Measurements from ENCODE around the gene PDE4C.
"Not testable (repeated sequence)": the region's sequence is repeated elsewhere in the genome, so short reads cannot be mapped to it uniquely, and the experiment has no call there.

PDE4C gene

DNA sequence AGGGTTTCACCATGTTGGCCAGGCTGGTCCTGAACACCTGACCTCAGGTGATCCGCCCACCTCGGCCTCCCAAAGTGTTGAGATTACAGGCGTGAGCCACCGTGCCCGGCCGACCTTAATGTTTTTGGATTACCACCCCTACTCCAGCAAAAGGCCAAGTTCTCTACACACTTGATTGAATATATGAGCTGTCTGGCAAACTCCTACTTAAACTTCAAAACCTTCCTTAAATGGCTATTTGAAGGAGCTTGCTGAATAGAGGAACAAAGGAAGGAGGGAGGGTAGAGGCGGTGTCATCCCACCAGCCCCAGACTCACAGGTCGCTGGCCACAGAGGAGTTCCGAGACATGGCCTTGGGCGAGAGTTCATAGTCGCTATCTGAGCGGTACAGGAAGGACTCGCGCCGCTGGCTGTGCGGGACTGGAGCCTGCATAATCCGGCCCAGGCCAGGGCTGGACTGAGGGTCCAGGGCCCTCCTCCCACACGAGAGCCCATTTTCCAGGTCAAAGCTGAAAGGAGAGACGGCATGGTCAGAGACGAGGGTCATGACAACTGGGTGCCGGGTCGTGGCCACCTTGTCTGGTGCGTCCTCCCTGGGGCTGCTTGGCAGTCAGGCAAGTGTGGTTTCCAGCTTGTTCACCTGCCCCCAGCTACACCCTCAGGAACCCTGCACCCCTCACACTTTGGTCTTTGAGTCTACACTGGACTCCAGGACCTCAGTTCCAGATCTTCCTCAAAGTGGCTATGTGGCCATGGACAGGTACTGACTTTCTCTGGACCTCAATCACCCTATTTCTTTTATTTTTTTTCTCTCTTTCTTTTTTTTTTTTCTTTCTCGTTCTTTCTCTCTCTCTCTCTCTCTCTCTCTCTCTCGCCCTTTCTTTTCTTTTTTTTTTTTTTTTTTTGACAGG lies 4.2 kb downstream of the PDE4C start:
- DNase-seq, result no peak

DNA sequence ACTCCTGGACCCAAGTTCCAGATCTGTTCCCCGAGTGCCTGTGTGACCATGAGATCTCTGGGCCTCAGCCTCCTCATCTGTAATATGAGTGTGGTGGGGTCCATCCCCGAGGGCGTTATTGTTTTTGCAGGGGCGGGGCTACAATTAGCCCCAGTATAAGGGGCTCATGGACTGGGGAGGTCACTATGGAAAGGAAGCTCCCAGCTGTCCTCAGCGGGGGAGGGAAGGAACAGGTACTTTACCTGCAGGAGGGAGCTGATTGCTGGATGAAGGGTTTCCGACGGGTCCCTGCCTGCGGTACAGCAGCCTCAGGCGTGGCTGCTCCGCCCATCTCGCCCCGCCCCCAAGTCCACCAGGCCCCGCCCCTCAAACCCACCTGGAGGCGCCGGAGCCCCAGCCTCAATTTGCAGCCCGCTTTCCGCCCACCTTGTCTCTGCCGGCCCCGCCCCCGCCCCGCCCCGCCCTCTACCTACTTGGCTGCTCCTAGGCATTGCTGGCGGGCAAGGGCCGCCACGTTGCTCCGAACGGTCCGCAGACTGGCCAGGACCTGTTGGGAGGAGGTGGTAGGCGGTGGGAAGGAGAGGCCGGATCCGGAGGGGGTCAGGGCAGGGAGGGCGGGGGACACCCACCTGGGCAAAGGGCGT lies 5.5 kb downstream of the PDE4C start:
- no peak for DNase-seq

DNA sequence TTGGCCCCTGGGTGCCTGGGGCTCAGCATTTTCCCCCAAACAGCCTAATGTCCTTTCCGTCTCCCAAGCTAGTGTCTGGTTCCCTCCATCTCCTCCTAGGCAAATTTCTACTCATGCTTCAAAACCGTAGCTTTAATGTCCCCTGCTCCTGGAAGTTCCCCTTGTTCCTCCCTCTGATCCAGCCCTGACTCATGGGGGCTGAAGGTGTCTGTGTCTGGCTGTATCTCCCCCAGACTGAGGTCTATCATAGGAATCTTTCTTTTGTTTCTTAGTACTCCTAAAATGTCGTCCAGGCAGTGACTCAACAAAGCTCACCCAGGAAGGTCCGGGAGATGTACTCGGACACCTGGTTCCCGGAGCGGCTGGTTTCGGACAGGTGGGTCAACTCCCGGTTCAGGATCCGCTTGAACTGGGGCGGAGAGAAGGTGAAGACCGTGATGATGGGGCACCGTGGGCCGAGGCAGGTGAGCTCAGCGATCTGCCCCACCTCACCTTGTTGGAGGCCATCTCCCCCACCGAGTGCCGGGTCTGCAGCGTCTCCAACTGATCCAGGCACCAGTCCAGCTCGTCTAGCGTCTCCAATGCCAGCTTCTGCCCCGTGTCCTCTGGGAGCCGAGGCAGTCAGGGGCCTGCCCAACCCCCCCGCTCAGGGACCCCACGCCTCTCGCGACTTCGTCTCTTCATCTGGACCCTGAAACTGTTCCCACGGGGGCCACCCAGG lies 6.2 kb downstream of the PDE4C start:
- DNase-seq, result no peak

DNA sequence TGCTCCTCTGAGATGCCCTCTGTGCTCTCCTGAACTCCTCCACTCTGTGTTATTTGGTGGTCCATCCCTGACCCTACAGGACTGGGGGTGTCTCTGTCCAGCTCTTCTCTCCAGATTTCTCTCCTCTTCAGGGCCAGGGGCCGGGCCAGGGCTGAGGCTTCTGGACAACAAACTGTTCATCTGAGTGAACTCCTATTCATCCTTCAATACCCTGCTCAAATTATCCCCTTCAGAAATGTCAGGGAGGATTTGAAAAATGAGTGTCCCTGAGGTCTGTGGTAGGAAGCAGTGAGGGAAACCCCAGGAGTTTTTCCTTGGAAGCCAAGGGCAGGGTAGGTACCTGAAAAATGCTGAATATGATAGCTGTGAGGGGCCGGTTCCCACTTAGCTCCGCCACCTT lies 7.6 kb downstream of the PDE4C start:
- DNase-seq, result no peak

DNA sequence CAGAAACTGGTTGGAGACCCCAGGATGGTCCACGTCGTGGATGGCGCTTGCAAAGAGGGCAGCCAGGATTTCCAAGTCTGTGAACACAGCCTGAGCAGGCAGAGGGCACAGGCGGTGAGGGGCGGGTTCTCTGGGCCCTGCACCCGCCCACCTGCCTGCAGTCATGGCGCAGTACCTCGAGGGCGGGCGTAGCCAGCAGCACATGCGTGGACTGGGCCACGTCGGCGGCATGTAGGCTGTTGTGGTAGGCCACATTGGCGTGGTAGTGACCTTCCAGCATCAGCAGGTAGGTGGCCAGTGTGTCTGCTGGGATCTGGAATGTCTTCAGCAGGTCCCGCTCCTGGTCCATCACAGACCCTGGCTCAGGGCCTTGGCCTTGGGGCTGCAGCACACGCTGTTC lies 8.1 kb downstream of the PDE4C start:
- DNase-seq, result no peak

DNA sequence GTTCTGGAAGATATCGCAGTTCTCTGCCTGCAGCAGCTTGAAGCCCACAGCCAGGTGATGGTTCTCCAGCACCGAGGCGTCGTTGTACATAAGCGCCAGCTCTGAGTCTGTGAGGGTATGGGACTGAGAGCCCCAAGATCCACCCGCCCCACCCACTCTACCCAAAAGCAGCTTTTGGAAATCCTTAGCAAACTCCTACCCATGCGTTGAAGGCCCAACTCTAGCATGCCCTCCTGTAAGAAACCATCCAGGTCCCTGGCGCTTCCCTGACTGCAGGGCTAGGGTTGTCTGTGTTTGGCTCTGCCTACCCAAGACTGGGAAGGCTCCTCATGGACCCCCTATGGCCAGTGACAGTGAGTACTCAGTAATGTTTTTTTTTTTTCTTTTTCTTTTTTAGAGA lies 9.4 kb downstream of the PDE4C start:
- no peak for DNase-seq

DNA sequence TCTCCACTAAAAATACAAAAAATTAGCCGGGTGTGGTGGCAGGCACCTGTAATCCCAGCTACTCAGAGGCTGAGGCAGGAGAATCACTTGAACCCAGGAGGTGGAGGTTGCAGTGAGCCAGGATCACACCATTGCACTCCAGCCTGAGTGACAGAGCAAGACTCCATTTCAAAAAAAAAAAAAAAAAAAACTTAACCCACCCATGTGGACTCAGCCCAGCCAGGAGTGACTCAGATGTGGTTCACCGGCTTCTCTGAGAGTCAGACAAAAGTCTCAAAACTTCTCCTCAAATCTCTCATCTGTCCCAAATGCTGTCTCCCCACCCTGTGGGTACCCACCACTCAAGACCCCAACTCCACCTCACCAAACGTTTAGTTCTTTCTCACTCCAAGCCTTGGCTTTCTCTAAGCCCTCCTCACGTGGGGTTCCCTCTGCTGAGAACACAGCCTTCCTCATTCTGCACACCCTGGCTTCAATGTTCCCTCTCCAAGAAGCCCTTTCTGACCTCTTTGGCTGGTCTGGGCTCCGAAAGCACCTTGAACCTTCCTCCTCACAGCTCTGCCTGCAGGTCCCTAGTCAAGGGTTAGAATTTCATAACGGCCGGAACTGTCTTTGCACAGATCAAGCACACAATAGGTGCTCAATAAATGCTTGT lies 11.3 kb downstream of the PDE4C start:
- no peak for DNase-seq

DNA sequence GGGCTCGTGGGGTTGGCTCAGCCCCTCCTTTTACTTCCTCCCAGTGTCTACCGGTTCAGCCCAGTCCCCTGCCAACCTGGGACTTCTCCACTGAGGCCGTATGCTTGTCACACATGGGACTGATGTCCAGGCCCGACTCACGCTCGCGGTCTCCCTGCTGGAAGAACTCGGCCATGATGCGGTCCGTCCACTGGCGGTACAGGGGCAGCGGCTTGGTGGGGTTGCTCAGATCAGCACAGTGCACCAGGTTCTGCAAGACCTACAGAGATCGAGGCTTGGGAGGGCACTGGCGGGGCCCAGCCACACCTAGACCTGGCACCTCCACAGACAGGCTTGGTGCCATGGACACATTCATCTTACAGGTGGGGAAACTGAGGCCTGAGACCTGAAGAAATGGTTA lies 14.6 kb downstream of the PDE4C start:
- no peak for DNase-seq

DNA sequence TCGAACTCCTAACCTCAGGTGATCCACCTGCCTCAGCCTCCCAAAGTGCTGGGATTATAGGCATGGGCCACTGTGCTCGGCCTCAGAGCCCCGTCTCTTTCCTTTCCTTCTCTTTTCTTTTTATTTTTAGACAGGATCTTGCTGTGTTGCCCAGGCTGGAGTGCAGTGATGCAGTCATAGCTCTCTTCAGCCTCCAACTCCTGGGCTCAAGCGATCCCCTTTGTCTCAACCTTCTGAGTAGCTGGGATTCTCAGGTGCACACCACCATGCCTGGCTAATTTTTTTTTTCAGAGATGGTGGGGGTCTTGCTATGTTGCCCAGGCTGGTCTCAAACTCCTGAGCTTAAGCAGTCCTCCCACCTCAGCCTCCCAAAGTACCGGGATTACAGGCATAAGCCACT lies 16.3 kb downstream of the PDE4C start:
- not testable (repeated sequence) for DNase-seq

DNA sequence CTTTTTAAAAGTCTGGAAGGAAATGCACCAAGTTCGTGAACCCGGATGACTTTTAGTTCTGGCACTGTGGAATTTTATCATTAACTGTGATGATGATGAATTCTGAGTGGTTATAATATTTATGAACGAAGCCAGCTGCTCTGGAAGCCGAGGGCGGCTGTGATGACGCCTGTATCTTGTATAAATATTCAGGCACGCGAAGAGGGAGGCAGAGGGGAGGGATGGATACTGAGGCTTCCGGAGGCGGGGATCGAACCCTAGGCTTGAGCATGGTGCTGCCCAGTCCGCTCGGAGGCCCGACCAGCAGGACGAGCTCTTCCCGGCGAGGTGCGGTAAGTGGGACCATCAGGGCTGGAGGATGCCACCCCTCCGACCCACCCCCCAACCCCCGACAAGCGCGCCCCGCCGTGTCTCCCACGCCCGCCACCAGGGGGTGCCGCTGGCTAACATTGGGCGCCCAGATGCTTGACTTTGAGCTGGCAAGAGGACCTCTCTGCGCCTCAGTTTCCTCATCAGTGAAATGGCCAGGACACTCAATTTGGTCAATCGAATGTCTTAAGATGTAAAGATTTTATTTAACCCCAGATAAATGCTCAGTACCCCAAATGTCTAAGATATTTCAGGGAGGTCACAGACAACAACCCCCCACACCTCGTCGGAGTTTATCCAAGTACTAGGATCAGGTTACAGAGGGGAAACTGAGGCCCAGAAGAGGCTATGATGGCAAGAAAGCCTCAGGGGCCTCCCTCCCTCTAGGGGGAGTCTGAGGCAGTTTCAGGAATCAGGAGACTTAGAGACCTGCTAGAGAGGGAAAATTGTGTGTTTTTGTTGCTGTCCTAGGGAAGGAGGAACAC lies 17.9 kb downstream of the PDE4C start:
- DNase-seq, result peak; percentile 61

DNA sequence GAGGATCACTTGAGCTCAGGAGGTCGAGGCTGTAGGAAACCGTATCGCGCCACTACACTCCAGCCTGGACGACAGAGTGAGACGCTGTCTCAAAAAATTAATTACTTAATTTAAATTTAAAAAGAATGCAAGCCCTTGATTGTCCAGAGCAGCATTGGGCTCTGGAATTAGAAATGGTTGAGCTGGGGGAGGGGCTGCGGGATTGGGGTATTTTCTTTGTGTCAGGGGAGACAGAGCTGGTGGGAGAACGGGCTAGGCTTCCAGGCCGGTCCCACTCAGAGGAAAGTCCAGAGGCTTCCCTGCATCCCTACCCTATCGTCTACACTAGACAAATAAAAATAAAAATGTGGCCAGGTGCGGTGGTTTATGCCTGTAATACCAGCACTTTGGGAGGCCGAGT lies 20.2 kb downstream of the PDE4C start:
- DNase-seq, result no peak

DNA sequence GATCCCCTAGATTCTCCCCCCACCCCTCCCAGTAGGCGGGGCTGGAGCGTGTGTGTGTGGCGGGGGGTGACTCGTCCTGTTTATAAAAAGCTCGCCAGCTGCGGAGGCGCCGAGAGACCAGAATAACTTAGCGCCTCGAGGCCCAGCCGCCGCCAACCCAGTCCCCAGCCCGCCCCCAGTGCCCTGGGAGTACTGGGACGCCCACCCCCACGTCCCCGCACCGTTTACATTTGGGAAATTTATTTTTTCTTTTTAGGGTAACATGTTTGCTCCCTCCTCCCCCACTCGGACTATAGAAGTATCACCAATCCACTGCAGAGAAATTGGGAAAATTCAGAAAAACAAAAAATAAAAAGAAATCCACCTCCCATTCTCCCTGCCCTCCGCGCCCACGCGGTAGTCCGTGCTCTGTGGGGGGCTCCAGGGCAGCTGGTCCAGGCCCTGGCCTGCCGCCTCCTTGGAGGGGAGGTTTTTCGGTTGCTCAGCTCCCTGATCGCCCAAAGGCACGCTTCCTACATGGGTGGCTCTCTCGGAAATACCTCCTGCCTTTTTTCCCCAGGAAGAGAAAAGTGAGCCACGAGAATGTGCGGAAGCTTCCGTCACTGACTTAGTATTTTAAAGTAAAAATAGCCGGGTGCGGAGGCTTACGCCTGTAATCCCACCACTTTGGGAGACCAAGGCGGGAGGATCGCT lies 20.9 kb downstream of the PDE4C start:
- peak; percentile 80 for DNase-seq

DNA sequence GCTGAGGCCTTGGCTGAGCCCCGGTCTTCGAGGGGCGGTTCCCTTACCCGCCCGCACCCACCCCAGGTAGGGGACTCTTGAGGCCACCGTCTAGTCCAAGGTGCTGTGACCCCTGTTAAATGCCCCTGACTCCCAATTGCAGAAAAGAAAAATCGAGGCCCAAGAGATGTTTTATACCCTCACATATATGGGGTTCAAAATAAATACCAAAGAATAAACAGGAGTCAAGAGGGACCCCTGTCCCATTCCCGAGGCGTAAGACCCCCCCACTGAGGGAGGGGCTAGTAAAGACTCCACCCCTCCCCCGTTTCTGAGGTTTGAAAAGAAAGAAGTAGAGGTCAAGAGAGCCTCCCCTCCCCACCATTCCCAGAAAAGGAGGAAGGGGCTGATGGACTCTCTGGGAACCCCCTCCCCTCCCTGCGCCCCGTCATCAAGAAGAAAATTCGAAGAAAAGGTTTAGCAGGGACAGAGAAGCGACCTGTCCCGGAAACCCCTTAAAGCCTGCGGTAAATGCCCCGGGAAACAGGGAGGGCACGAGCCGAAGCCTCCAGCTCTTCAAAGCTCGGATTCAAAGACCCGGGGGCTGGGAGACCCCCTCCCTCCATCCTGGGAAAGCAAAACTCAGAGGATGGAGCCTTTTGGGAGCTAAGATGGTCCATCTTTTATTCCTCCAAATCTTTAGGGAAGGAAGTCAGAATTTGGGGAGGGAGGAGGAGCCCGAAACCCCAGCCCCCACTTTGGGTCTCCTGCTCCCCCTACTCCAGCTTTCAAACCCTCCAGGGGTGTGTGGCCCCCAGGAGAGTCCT lies 21.6 kb downstream of the PDE4C start:
- DNase-seq, result no peak

DNA sequence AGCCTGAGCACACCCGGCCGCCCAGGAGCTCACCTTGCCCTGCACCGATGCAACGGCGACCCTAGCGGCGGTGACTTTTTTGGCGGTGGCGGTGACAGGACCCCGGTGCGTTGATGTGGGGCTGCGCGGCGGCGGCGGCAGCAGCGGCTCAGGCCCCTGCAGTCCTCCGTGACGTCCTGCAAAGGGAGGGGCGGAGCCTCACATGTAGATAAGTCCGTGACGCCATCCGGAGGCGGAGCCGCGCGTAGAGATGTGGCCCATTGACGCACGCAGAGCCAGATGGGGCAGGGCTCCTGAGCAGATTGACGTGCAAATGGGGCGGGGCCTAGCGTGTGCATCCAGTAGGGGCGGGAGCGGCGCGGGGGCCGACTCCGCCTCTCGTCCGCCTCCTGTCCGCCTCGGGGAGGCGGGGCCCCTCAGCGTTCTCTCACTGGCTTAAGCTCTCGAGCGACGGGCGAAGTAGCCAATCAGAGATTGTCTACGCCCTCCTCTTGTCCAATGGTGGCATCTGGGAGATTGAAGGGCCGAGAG lies 22.3 kb downstream of the PDE4C start, which contains the start of gene RAB3A:
RAB3A (minus strand) TSS at position 180 of the 531 bp plus-strand sequence. CDS start 1,302 bp downstream, outside the sequence.
- peak; percentile 100 for DNase-seq

DNA sequence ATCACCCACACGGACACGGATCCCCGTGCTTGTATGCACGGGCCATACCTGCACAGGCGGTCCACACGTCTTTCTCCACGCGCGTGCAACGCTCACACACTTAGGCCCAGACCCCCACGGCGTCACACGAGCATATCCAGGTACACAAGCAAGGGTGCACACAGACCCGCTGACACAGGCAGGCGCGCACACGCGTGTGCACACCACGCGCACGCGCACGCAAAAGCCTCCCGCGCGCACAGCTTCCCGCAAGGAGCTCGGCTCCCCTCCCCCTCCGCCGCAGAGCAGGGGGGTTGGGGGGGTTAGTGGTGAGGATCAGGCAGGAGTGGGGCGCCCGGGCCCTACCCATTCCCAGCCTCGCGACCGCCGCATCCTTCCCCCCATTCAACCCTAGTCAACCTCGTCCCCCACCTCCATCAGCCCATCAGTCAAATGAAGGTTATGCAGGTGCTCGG lies 22.8 kb downstream of the PDE4C start:
- peak; percentile 49 for DNase-seq

DNA sequence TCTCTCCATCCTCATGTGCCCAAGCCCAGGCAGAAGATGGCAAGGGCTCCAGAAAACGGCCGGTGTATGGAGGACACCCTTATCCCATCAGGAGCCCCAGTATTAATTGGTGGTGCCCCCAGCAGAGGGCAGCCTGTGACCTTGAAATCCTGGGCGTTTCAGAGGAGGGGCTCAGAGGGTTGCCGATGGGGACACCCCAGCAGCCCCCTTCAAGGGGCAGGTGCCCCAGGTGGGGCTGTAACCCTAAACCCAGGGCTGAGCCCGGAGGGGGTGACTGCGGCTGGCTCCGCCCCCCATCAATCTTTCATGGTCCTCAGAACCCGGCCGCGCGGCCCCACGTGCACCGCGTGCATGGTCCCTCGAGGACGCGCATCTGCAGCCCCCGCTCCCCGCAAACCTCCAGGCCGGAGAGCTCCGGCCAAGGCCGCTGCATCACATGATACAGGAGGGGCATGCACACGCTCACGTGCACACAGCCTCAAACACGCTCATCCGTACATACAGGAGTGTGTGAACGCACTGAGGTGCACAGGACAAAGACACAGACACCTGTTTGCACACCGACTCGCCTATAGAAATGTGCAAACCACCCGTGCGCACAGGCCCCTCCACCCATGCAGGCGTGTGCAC lies 23.3 kb downstream of the PDE4C start:
- peak; percentile 56 for DNase-seq

DNA sequence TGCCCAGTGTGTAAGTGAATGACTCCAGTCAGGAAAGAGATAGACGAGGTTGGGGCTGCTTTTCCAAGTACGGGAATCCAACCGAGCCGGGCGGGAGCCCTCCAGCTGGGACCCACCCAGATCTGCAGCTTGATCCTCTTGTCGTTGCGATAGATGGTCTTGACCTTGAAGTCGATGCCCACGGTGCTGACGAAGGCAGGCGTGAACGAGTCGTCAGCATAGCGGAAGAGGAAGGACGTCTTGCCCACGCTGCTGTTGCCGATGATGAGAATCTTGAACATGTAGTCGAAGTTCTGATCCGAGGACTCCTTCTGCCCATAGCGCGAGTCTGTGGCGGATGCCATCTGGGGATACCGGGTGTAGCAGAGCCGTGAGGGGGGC lies 23.9 kb downstream of the PDE4C start:
- DNase-seq, result no peak

DNA sequence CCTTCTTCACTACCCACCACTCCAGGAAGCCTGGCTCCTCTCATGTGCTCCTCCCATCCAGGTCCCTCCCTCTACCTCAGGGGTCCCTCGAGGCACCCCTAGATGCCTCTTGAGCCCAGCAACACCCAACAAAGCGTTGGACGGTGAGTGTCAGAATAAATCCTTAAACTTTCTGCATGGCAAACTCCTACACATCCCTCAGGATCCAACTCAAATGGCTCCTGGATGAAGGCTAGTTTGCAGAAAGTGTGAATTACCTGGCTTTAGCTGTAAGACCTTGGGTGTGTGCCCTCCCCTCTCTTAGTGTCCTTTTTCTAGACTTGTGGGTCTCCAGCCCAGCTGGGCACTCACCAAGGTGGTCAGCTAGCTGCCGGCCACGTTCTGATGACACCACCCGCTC lies 27.9 kb downstream of the PDE4C start:
- no peak for DNase-seq

DNA sequence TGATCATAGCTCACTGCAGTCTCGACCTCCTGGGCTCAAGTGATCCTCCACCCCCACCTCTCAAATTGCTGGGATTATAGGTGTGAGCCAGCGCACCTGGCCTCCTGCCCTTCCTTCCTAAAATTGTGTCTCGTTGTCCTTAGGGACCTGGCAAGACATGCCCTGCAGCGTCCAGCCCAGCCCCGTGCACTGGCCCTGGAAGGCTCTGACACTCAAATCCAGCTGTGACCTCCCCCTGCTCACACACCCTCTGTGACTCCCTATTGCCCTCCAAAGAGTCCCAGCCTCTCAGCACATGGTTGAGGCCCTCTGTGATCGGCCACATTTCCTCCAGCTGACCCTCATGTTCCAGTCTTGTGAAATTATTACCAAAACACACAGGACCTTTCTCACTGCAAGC lies 28.3 kb downstream of the PDE4C start:
- DNase-seq, result no peak

DNA sequence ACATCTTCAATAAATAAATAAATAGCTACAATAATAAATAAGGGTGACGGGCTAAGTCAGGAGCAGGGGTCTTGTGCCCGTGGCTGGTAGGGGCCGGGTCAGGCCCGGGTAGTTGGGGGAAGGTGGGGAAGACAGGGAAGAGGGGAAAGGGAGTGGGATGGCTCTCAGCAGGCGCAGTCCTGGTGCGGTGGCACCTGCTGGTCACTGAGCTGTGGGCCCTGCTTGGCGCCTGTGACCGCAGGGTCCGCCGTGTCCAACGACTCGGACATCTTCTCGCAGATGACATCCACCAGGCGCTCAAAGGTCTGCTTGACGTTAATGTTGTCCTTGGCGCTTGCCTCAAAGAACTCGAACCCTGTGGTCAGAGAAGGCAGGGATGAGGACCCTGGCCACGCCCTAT lies 28.9 kb downstream of the PDE4C start:
- no peak for DNase-seq

All from hematopoietic multipotent progenitor cell treated with erythropoietin and hydrocortisone succinate and interleukin-3 and kit ligand, for 4 days (in vitro differentiated cells).